PC-3 (cell line): ENCODE results near the gene MAP3K3. TPM values are rescaled to one million over a fixed set of nuclear protein-coding genes. Genes with fewer than 3 reads are reported as not detected.

ENCODE experiments used
- ATAC-seq: fragments of 200-7000 bp; cut with Tn5 transposase; 2 replicates; pipeline ENCODE4 v1.9.1; 2020; ENCODE audit warnings: mild to moderate bottlenecking, moderate library complexity
- BruUV-seq: library from RNA; stranded (reverse); fragments of 400-500 nt; replicated peaks from 2 replicates; lab custom pipeline; 2021; lab: Mats Ljungman, UMichigan
- CTCF ChIA-PET: fragments of 300-600 bp; sonication (Branson Sonifier 250); formaldehyde crosslinking; loops from one replicate; lab custom pipeline; 2022; ENCODE audit warnings: antibody characterized with exemption; lab: Charles Lee
- POLR2A ChIA-PET: fragments of 300-600 bp; sonication (Branson Sonifier 250); formaldehyde crosslinking; loops from one replicate; lab custom pipeline; 2022; ENCODE audit warnings: antibody characterized with exemption; ENCODE audit not compliant: unreplicated experiment; lab: Charles Lee
- DNase-seq: peaks from one replicate; pipeline ENCODE4 v3.0.0-alpha.2; 2015
- H2AFZ ChIP-seq: fragments of 300-600 bp; sonication (generic); 2 replicates; pipeline ENCODE4 v1.6.0; 2016; ENCODE audit warnings: antibody characterized with exemption, low read length
- H3F3A ChIP-seq: fragments of 300-600 bp; sonication (generic); one replicate; pipeline ENCODE4 v1.6.0; 2017; ENCODE audit warnings: antibody characterized with exemption, low read length, control low read depth, mild to moderate bottlenecking; ENCODE audit not compliant: unreplicated experiment
- H3K27ac ChIP-seq: fragments of 300-600 bp; sonication (generic); 2 replicates; pipeline ENCODE4 v1.5.1; 2016; ENCODE audit warnings: mild to moderate bottlenecking, low read length
- H3K27me3 ChIP-seq: fragments of 300-600 bp; sonication (generic); 2 replicates; pipeline ENCODE4 v1.6.1; 2016; ENCODE audit warnings: low read length, mixed read lengths
- H3K36me3 ChIP-seq: fragments of 300-600 bp; sonication (generic); 2 replicates; pipeline ENCODE4 v1.6.1; 2016; ENCODE audit warnings: low read depth, mixed run types, low read length, mixed read lengths
- H3K4me1 ChIP-seq: fragments of 300-600 bp; sonication (generic); 2 replicates; pipeline ENCODE4 v1.5.1; 2016; ENCODE audit warnings: low read length; ENCODE audit not compliant: insufficient read depth
- H3K4me2 ChIP-seq: fragments of 300-600 bp; sonication (generic); 2 replicates; pipeline ENCODE4 v1.6.0; 2016; ENCODE audit warnings: low read length
- H3K4me3 ChIP-seq: fragments of 300-600 bp; sonication (generic); 2 replicates; pipeline ENCODE4 v1.5.1; 2016; ENCODE audit warnings: mild to moderate bottlenecking, low read length, mixed read lengths
- H3K79me2 ChIP-seq: fragments of 300-600 bp; sonication (generic); 2 replicates; pipeline ENCODE4 v1.6.1; 2017; ENCODE audit warnings: low read length, mixed read lengths
- H3K9ac ChIP-seq: fragments of 300-600 bp; sonication (generic); 2 replicates; pipeline ENCODE4 v1.6.0; 2016; ENCODE audit warnings: mild to moderate bottlenecking, low read length
- H3K9me2 ChIP-seq: fragments of 300-600 bp; sonication (generic); replicated peaks from 2 replicates; pipeline ENCODE4 v1.6.1; 2016; ENCODE audit warnings: mixed run types, low read length, mixed read lengths
- H3K9me3 ChIP-seq: fragments of 300-600 bp; sonication (generic); 2 replicates; pipeline ENCODE4 v1.6.1; 2016; ENCODE audit warnings: low read length, mixed read lengths
- H4K20me1 ChIP-seq: fragments of 300-600 bp; sonication (generic); 2 replicates; pipeline ENCODE4 v1.6.1; 2016; ENCODE audit warnings: low read length, mixed read lengths
- CTCF ChIP-seq: fragments of 300-600 bp; sonication (generic); conservative IDR thresholded peaks from 2 replicates; pipeline ENCODE4 v1.5.1; 2017; ENCODE audit warnings: antibody characterized with exemption, low read depth, mild to moderate bottlenecking, low read length
- EZH2 ChIP-seq: fragments of 300-600 bp; sonication (generic); IDR thresholded peaks from one replicate; pipeline ENCODE4 v1.6.1; 2017; ENCODE audit warnings: antibody characterized with exemption, mild to moderate bottlenecking, low read length; ENCODE audit not compliant: unreplicated experiment
- EZH2phosphoT487 ChIP-seq: fragments of 300-600 bp; sonication (generic); IDR thresholded peaks from 2 replicates; pipeline ENCODE4 v1.6.1; 2018; ENCODE audit warnings: mild to moderate bottlenecking, antibody characterized with exemption, low read length, borderline replicate concordance
- intact Hi-C: fragments of 100-400 bp; cut with micrococcal nuclease; formaldehyde crosslinking; loops from 2 replicates; pipeline ENCODE4 v1.9.0; 2023
- total RNA-seq: library from RNA; depleted of rRNA; stranded (reverse); fragments of >200 nt; gene quantifications from 2 replicates; pipeline ENCODE4 v1.2.3, GENCODE V29; 2014

The MAP3K3 gene
- total RNA-seq, 1 experiment from 2014 or later: 27.1 TPM

GRCh38 chr17:63709110-63709509, 86.9 kb downstream of the MAP3K3 start:
- no TSS peak for BruUV-seq
- no peaks in the 10 kb centered on the region for H3K9me3 ChIP-seq
- H3K4me3 ChIP-seq: no peak overlapping the region
- H3K36me3 ChIP-seq: peaks cover 9% of the 10 kb centered on the region; the same call in 1 of the 2 replicates
- DNase-seq: no peak
- ChIA-PET POLR2A (interaction anchor here (0.6 kb wide), 1 partner anchor 12 kb away, joined by 3 read pairs; no protein-coding TSS in a partner anchor), CTCF (interaction anchor here (0.6 kb wide), 2 partner anchors 83 to 914 kb away, joined by 3 to 5 read pairs; no protein-coding TSS in a partner anchor)
- no peaks in the 10 kb centered on the region for H3K27me3 ChIP-seq
- H3K9ac ChIP-seq: no peak overlapping the region
- no peaks in the 10 kb centered on the region for H3K9me2 ChIP-seq
- no peak for ATAC-seq
- no peak overlapping the region for H3K4me2 ChIP-seq
- intact Hi-C loops: no loop called here
- no peak overlapping the region for H2AFZ ChIP-seq
- H3K27ac ChIP-seq: no peak overlapping the region
- H3F3A ChIP-seq: no peaks in the 10 kb centered on the region
- no peaks in the 10 kb centered on the region for H3K79me2 ChIP-seq
- no peaks in the 10 kb centered on the region for H3K4me1 ChIP-seq
- no peak for TF ChIP-seq EZH2
- H4K20me1 ChIP-seq: no peaks in the 10 kb centered on the region

- Histone ChIP-seq H3K9me3 (no peaks in the 10 kb centered on the region), H3K4me3 (no peak overlapping the region), H3K9ac (no peak overlapping the region), H3K79me2 (no peaks in the 10 kb centered on the region), H3K9me2 (no peaks in the 10 kb centered on the region), H2AFZ (no peak overlapping the region), H3K4me2 (no peak overlapping the region), H3K27ac (no peak overlapping the region), H3K27me3 (no peaks in the 10 kb centered on the region), H3F3A (no peaks in the 10 kb centered on the region), H3K36me3 (0 out of 2 replicates have a peak, but pooled peaks cover 3% of the 10 kb centered on the region), H3K4me1 (no peaks in the 10 kb centered on the region), H4K20me1 (no peaks in the 10 kb centered on the region)
- intact Hi-C loops: no loop called here
- TF ChIP-seq CTCF (no peak), EZH2phosphoT487 (no peak), EZH2 (no peak)
- DNase-seq: no peak
- no peak; the same call in 1 of the 2 replicates for ATAC-seq
- ChIA-PET CTCF (no interaction called here), POLR2A (no interaction called here)
- no TSS peak for BruUV-seq
Observed at GRCh38 chr17:63714550-63715277, 92.5 kb downstream of the MAP3K3 start.

- H3K4me3 ChIP-seq: no peak overlapping the region
- POLR2A ChIA-PET: no interaction called here
- BruUV-seq: no TSS peak
Observed at GRCh38 chr17:63716426-63716825, 94.2 kb downstream of the MAP3K3 start.

More at GRCh38 chr17:63716426-63716825, 94.2 kb downstream of the MAP3K3 start:
- Histone ChIP-seq H4K20me1 (no peaks in the 10 kb centered on the region), H3K4me2 (no peak overlapping the region), H3K27me3 (no peaks in the 10 kb centered on the region), H3K9me3 (no peaks in the 10 kb centered on the region), H3K36me3 (0 out of 2 replicates have a peak, but pooled peaks cover 3% of the 10 kb centered on the region), H3K27ac (no peak overlapping the region), H3F3A (no peaks in the 10 kb centered on the region), H3K9me2 (no peaks in the 10 kb centered on the region), H3K79me2 (no peaks in the 10 kb centered on the region), H2AFZ (no peak overlapping the region), H3K4me1 (no peaks in the 10 kb centered on the region), H3K9ac (no peak overlapping the region)
- ATAC-seq (no peak), DNase-seq (no peak)
- intact Hi-C loops: no loop called here
- CTCF ChIA-PET: no interaction called here
- TF ChIP-seq CTCF (no peak), EZH2phosphoT487 (no peak), EZH2 (no peak)
